ENCODE data around the gene SPOCK3. TPM values are rescaled to one million over a fixed set of nuclear protein-coding genes. Genes with fewer than 3 reads are reported as not detected.
A peak's percentile ranks its signal among the peaks of the same experiment; 100 is the strongest.
"Not testable (repeated sequence)": the region's sequence is repeated elsewhere in the genome, so short reads cannot be mapped to it uniquely, and the experiment has no call there.

SPOCK3 gene
- total RNA-seq (under 1 TPM; 0.15 to 0.71 TPM), polyA plus RNA-seq (ENCODE audit: insufficient read length in 6 of 6) (1 to 10 TPM in 3 of 6 donors, under 1 TPM in 3; 0.74 to 2.1 (median 1.4) TPM)
- long read RNA-seq, donor 1: 0 reads
- long read RNA-seq, donor 2, partial matches to known transcripts: 0 of 1 reads
- long read RNA-seq, donor 2, other reads (novel, unspliced or antisense): 0 of 1 reads
- long read RNA-seq, donor 3: 0 reads
- long read RNA-seq, donor 4: 0 reads
- long read RNA-seq, donor 5: 0 reads
- long read RNA-seq, donor 6: 0 reads
- long read RNA-seq, donor 7, partial matches to known transcripts: 0 of 1 reads
- long read RNA-seq, donor 7, other reads (novel, unspliced or antisense): 0 of 1 reads
- long read RNA-seq, donor 8: 0 reads
- long read RNA-seq, donor 9: 0 reads
- long read RNA-seq, donor 10: 0 reads
- long read RNA-seq, donor 11, partial matches to known transcripts: 24 of 45 reads
- long read RNA-seq, donor 11, other reads (novel, unspliced or antisense): 19 of 45 reads
- long read RNA-seq, donor 12: 0 reads

DNA sequence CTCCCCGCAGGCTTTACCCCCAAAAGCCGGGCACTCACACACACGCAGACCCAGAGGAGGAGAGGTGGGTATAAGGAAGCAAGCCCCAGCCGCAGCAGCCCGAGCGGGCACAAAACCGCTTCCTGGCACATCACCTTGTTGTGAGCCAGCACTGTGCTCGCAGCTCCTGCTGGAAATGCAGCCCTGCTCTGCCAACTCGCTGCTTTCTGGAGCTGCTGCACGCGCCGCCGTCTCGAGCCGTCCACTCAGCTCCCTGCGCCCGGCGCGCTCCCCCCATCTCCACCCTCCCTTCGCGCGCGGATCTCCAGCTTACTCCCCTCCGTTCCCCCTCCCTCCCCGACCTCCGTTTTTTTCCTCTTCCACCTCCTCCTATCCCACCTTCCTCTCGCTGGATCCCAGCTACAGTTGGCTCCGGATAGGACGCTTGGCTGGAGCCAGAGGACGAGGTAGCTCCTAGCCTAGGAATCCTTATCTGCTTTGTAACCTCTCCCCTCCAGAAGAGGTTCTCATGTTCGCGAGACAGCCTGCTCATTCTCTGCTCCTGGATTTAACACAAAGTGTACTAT, at the start of gene SPOCK3:
Gene SPOCK3, minus strand, starts transcription at position 179 of the 566 bp plus-strand sequence.
- peaks cover 0 to 11% of the 10 kb centered on the region in 2 donors for H3K4me1 ChIP-seq
- ATAC-seq (peak; percentile 96), DNase-seq (peak; percentile 25 to 84 (median 43))
- no peaks in the 10 kb centered on the region for H3K36me3 ChIP-seq
- intact Hi-C loops (cut with DNase I): no loop called here
- TF ChIP-seq, protein P1, sequence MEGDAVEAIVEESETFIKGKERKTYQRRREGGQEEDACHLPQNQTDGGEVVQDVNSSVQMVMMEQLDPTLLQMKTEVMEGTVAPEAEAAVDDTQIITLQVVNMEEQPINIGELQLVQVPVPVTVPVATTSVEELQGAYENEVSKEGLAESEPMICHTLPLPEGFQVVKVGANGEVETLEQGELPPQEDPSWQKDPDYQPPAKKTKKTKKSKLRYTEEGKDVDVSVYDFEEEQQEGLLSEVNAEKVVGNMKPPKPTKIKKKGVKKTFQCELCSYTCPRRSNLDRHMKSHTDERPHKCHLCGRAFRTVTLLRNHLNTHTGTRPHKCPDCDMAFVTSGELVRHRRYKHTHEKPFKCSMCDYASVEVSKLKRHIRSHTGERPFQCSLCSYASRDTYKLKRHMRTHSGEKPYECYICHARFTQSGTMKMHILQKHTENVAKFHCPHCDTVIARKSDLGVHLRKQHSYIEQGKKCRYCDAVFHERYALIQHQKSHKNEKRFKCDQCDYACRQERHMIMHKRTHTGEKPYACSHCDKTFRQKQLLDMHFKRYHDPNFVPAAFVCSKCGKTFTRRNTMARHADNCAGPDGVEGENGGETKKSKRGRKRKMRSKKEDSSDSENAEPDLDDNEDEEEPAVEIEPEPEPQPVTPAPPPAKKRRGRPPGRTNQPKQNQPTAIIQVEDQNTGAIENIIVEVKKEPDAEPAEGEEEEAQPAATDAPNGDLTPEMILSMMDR (IDR thresholded peaks at IDR 0.05): no peak
- H3K9me3 ChIP-seq: no peaks in the 10 kb centered on the region
- H3K4me3 ChIP-seq: peak within 1 kb of the TSS; percentile 12 to 27
- H3K27ac ChIP-seq: no peak within 1 kb of the TSS
- H3K27me3 ChIP-seq: peaks cover 27 to 38% of the 10 kb centered on the region in 2 donors

DNA sequence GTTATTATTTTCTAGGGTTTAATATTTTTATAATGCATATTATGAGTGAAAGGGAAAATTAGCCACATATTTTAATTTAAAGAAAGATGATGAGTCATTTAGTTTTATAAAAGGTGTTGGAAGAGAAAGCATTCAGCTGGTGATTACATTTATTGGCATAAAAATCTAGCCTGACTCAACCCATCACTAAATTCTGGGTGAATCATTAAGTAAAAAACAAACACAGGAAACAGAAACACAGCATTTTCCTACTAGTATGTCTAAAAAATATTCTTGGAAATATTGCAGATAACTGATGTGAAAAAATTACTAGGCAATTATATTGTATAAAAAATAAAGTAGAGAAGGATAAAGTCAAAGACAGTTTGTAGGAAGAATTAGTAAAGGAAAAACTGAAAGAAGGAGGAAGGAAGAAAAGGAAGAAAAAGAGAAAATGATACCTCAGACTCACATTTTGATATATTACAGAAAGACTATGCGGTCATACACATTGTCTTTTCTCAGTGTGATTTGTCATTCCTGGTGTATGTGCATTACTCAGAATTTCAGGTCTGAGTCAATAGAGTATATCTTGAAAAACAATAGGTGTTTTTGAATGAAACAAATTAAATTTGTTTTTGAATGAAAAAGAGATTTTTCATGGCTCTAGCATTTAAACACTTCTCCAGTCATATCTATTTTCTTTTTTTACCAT, 48.0 kb upstream of the SPOCK3 start:
- H3K4me1 ChIP-seq: no peaks in the 10 kb centered on the region
- H3K27ac ChIP-seq: no peak overlapping the region
- intact Hi-C loops (cut with DNase I): no loop called here
- DNase-seq (no peak), ATAC-seq (no peak)
- H3K36me3 ChIP-seq: no peaks in the 10 kb centered on the region
- H3K4me3 ChIP-seq: no peak overlapping the region
- peaks cover 0 to 4% of the 10 kb centered on the region in 2 donors for H3K9me3 ChIP-seq
- TF ChIP-seq, protein P1 (IDR thresholded peaks at IDR 0.05): no peak
- no peaks in the 10 kb centered on the region for H3K27me3 ChIP-seq

DNA sequence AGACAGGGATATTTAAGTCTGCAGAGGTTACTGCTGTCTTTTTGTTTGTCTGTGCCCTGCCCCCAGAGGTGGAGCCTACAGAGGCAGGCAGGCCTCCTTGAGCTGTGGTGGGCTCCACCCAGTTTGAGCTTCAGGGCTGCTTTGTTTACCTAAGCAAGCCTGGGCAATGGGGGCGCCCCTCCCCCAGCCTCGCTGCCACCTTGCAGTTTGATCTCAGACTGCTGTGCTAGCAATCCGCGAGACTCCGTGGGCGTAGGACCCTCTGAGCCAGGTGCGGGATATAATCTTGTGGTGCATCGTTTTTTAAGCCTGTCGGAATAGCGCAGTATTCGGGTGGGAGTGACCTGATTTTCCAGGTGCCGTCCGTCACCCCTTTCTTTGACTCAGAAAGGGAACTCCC, 47.3 kb upstream of the SPOCK3 start:
- intact Hi-C loops (cut with DNase I); H3K4me1 ChIP-seq; DNase-seq: not testable (repeated sequence)

DNA sequence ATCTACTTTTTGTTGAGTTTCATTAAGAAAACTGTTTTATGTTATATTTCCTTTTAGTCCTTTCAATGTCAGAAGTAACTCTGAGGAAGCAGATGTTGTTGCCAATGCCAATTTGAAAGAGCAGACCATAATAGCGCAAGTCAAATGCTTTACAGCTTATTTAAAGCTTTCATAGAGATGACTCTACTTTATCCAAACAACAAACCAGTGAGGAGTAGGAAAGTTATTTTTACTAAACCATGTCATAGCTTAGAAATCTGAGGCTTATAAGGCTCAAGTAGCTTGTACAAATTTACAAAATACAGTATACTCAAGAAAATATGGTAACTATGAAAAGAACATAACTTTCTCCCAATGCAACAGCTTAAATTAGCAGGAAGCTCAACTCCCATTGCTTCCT, 40.1 kb upstream of the SPOCK3 start:
- ATAC-seq (no peak), DNase-seq (no peak)
- H3K27me3 ChIP-seq: no peaks in the 10 kb centered on the region

More for the DNA sequence above, 47.3 kb upstream of the SPOCK3 start:
- ATAC-seq, H3K27ac ChIP-seq, H3K36me3 ChIP-seq, H3K27me3 ChIP-seq, H3K4me3 ChIP-seq, H3K9me3 ChIP-seq: not testable (repeated sequence)

DNA sequence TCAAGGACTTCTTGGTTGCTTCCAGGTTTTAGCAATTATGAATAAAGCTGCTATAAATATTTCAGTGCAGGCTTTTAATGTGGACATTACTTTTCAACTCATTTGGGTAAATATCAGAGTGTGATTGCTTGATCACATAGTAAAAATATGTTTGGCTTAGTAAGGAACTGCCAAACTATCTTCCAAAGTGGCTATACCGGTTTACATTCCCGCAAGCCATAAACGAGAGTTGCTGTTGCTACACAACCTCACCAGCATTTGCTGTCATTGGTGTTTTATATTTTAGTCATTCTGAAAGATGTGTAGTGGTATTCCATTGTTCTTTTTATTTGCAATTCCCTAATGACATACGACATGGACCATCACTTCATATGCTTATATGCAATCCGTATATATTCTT, 30.9 kb upstream of the SPOCK3 start:
- no peak overlapping the region for H3K27ac ChIP-seq
- intact Hi-C loops (cut with DNase I): no loop called here
- ATAC-seq (no peak), DNase-seq (peak in 1 of 4 donors; percentile 3)
- no peaks in the 10 kb centered on the region for H3K4me1 ChIP-seq
- H3K36me3 ChIP-seq: no peaks in the 10 kb centered on the region
- no peak overlapping the region for H3K4me3 ChIP-seq
- H3K27me3 ChIP-seq: no peaks in the 10 kb centered on the region
- TF ChIP-seq, protein P1 (IDR thresholded peaks at IDR 0.05): no peak
- H3K9me3 ChIP-seq: peaks cover 0 to 2% of the 10 kb centered on the region in 2 donors

More for the DNA sequence above, 40.1 kb upstream of the SPOCK3 start:
- H3K27ac ChIP-seq: no peak overlapping the region
- no peak overlapping the region for H3K4me3 ChIP-seq
- no peaks in the 10 kb centered on the region for H3K4me1 ChIP-seq
- intact Hi-C loops (cut with DNase I): no loop called here
- H3K9me3 ChIP-seq: peaks cover 0 to 1% of the 10 kb centered on the region in 2 donors
- no peaks in the 10 kb centered on the region for H3K36me3 ChIP-seq
- TF ChIP-seq, protein P1 (IDR thresholded peaks at IDR 0.05): no peak
